HG03159 (cell line): ENCODE data around the gene PARP12.
A peak's percentile ranks its signal among the peaks of the same experiment; 100 is the strongest.

Experiments
- ATAC-seq: cut with Tn5 transposase; IDR thresholded peaks from one replicate; pipeline ENCODE4 v1.9.1; 2021; ENCODE audit warnings: mild to moderate bottlenecking, moderate library complexity; ENCODE audit not compliant: unreplicated experiment

Gene PARP12

DNA sequence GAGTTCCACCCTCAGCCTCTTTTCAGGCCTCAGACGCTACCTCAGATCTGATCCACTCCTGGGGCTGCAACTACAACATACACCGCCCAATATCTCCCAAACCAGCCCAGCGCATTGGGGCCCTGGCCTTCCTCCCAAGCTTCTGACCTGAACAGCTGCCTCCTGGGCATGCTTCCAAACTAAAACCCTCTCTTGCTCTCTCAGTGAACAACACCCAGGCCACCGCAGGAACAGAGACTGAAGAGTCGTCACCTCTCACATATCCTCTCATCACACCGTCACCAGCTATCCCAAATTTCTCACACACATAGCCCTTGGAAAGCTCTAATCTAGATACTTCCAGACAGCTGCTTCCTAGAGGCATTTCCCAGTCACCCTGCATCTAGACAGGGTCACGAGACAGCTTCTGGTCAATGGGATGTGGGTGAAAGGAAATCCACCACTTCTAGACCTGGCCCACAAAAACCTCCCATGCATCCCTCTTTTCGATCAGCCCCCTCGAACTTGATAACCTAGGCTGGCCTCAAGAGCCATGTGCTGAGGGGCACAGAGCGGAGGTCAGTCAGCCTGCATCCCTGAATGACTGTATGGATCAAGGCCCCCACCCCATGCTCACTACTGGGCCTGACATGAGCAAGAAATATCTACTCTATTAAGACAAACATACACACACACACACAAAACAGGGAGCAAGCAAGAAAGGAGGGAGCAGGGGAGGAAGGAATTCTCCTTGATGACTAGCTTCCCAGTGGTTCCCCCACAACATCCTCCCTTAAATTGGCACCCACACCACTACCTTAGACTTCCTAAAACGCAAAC lies 1.8 kb downstream of the PARP12 start:
- no peak for ATAC-seq

DNA sequence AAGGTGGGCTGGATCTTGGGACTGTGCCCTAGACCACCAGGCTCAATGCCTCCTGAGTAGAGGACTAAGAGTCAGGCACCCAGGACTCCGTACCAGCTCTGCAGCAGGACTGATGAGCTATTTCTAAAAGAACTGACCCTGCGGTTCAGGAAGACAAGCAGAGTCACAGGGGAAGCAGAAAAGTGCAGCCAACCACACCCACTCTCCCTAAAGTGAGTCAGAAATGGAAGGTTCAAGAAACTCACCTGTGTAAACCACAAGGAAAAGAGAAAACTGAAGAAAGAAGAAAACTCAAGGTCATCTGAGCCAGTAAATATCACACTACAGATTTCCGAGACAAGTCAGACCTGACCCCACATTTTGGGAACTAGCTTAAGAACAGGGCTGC lies 2.5 kb downstream of the PARP12 start:
- ATAC-seq = no peak

DNA sequence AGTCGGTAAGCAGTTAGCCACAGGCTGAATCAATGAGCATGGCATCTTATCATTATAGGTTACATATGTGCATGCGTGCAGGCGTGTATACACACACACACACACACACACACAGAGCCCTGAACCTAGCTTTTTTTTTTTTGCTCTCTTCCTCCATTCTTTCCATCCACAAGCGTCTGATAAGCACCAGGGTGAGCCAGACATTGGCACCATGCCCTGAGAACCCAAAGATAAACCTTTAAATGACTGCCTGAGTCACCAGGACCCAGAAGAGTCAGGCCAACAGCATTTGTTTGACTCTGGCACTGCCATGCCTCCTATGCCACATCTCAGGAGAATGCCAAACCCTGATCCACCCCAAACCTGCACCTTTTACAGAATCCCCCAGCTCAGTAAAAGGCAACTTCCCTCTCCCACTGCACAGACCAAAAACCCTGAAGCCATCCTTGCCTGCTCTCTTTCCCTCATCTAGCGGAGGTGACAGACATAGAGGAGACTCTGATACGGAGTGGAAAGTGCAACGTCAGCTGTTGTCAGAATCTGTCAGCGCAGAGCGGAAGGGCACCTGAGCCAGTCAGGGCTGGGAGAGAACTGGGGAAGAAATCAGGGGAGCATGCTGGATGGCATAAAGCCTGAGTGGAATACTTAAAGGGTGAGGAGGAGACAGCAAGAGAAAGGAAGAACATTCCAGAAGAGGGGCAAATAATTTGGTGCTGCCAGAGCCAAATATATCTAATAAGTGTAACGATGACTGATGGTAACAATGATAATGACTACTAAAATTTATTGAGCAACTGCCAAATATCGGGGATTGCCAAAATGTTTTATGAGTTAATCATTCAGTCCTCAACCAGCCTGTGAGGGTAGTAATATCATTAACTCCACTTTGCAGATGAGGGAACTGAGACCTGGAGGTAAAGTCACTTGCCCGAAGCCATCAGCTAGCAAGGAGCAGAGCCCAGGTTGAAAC lies 3.2 kb downstream of the PARP12 start:
- no peak for ATAC-seq

DNA sequence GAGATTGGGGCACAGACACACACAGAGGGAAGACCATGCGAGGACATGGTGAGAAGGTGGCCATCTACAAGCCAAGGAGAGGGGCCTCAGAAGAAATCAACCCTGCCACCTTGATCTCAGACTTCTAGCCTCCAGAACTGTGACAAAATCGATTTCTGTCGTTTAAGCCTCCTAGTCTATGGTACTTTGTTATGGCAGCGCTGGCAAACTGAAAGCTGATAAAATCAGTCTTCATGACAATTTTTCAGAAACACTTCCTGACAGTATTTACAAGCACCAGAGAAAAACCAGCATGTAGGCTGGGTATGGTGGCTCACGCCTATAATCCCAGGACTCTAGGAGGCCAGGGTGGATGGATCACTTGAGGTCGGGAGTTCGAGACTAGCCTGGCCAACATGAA lies 4.2 kb downstream of the PARP12 start:
- ATAC-seq = no peak

DNA sequence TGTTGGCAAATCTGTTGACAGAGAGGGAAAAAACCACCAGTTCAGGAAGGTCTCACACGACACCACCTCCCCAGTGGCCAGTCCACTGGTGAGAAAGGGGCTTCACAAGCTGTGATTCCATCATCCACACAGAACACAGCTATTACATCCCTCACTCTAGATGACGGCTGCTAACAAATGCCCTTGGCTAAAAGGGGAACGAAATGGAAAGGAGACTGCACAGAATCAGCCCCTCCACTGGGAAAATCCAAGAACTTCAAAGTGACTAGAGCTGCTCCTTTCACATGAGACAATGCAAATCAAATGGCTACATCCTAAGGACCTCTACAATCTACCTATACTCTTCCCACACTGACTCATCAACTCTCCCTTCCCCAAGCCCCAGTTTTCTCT lies 5.6 kb downstream of the PARP12 start:
- ATAC-seq = no peak

DNA sequence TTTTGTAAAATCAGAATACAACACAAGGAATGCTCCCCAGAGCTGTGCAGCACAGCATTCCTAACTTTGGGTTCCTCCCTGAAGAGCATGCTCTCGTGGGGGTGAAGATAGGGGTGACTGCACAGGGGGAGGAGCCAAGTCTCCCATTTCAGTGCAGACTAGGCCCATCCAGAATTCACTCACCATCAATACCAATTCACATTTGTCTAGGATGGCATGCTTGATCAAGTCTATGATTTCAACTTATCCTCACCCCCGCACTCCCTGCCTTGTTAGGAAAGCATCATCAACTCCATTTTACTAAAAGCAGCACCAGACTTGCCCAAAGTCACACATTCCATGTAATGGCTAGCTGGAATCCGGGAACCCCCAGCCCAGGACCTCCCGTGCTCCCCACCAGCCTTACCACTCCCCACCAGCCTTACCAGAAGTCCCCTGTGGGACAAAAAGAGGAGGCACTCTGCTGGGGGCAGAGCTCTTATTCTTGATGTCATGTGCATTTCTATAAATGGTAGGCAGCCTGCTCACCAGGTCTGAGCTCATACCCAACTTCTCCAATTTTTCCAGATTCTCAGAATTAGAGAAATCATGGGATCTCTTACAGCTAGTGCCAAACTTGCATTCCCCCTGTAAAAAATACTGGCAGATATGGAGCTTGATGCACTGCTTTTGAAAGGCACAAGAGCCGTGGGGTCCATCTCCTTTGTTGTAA lies 6.2 kb downstream of the PARP12 start:
- ATAC-seq = no peak

DNA sequence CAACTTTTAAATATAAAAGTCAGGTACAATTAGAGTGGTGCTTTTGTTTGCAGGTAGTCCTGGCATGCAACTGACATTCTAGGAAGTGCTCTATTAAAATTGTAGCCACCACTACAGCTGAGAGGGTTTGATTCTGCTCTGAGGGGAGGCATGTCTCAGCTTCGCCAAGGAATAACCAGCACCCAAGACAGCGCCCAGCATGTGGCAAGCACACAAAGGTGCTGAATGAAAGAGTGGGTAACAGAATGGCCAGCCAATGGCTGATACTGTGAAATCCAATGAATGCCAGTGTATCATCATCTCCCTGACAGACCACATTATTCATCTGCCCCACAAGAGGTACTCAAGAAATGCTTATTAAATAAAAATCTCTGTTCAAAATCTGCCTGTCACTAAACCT lies 6.9 kb downstream of the PARP12 start:
- no peak for ATAC-seq

DNA sequence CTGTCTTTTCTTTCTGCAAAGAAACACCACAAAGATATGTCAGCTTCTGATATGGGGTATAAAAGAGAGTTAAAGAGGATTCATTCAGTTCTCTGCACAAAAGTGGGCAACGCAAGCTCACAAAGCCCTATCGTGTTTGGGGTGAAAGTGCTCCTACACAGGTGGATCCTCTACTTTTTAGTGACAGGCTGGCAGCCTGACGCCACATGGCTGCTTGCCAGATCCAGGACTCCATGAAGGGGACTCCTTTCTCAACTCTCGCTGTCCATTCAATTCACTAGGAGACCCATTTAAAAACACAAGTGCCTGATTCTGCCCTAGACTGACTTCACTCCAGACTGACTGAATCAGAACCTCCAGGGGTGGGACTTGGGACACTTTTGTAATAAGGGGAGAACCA lies 8.0 kb downstream of the PARP12 start:
- no peak for ATAC-seq

DNA sequence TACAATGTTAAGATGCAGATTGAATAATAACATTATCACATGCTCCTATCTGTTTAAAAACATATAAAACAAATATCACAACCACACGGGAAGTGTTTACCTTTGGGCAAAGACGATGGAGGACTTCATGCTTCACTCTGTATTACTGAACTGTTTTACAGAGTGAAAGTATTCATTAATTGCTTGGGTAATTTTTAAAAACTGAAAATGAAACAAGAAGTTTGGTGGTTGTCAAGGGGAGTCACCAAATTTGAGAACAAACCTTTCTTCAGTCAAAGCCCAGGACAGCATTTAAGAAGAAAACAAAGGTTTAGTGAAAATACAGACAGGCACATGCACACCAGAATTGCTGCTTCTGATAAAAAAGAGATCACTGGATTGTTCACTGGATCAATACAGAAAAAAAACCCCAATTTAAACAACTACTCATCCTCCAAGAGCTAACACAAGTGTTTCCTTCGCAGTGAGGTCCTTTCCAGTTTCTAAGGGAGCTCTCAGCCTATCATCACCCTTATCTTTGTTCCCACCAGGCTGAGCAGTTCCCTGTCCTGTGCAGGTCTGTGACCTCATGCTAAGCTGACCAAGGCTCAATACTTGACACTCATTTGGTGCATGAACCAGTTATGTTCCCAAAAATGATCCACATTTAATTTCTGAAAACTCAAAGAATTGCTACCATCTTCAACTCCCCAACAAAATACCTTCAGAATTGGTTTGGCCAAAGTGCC lies 8.8 kb downstream of the PARP12 start:
- ATAC-seq = peak; percentile 87

DNA sequence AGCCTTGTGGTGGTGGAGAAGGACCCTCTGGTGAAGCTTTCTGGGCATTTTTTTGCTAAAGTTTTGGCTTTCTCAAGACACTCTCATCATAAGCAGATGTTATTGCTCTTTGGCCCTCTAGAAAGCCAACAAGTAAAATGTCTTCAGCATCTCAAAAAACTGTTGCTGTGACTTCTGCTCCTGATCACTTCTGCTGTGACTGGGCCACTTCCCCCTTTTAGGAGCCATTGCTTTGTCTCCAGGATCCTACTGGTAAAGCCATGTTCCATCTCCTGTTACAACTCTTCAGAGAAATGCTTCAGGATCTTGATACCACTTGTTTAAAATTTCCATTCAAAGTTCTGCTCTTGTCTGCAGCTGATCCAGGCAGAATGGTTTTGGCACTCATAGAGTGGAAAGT lies 10.9 kb downstream of the PARP12 start:
- ATAC-seq = no peak

DNA sequence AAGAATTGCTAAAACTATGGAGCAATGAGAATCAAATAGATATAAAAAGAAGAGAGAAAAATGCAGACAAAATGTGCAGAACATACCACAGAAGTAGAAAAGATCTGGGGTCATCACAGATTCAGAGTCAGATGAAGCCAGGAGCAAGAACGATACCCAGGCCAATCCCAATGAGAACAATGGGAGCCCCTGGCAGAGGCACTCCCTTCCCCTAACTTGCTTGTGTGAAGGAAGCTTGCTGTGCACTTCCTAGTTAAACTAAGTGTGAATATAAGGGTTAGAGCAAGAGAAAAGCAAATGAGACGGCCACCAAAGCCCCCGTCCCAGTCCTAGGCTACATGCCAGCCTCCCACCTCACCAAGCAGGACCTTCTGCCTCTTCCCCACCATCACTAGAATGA lies 12.7 kb downstream of the PARP12 start:
- no peak for ATAC-seq

DNA sequence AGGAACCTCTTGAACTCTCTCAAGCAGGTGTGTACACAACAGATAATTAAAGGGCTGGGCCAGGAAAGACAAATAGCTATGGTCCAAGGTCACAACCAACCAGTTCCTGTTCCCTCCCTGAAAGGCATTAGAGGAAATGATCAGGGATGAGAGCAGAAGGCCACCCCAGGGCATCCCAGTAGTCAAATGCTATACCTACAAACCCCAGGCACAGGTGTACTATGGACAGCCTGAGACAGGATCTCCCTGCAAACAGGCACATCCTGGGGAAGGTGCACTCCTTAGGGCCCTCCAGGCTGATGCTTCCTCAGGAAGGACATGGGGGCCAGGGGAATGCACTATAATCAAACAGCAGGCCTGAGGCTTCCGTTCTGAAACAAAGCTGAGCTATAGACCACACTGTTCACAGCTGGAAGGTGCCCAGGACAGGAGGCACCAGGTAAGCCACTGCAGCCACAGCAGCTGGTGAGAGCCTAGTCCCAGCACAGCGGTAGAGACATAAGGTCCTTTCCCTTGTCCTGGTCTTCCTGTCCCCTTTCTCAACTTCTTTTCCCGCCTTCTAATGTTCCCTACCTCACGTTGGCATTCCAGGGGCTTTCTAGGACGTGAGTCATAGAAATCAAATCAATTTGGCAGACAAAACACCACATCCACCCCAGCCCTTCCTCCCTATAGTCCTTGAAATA lies 13.3 kb downstream of the PARP12 start:
- no peak for ATAC-seq

DNA sequence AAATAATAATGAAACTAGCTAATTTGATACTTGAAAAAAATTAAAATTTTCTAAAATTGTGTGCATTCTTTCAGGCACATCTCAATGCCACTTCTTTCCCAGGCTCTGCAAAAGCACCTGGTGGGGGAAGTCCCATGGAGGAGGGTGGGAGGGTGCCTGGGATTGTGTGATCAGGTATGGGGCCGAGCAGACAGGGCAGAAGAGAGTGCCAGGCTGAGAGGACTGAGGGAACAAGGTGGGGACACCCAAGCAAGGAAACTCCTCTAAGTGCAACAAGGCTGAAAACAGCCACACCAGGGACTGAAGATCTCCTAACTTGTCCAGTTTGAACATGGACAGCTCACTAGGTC lies 13.8 kb downstream of the PARP12 start:
- no peak for ATAC-seq

DNA sequence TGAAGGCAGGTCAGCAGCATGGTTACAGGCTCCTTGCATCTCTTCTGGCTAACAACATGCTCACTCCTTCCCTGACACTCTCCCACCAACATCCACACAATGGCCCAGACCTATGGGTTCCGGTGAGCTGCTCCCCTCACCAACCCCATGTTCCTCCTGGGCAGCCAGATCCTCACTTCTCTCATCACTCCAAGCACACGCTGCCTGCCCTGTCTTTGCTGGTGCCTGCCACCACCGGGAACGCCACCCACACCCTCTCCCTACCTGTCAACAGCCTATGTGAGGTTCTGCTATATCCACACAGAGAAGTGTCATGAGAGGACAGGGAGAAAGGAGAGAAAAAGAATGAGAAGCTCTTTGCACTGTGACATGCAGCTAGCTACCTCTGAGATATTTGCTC lies 14.6 kb downstream of the PARP12 start:
- ATAC-seq = no peak

DNA sequence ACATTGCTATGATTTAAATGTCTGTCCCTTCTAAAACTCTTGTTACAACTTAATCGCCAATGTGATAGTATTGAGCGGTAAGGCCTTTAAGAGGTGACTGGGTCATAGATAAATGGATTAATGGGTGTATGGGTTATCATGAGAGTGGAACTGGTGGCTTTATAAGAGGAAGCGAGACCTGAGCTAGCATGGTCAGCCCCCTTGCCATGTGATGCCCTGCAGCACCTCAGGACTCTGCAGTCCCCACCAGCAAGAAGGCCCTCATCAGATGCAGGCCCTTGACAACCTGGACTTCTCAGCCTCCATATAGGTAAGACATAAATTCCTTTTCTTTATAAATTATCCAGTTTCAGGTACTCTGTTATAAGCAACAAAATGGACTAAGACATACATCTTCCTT lies 15.6 kb downstream of the PARP12 start:
- no peak for ATAC-seq

DNA sequence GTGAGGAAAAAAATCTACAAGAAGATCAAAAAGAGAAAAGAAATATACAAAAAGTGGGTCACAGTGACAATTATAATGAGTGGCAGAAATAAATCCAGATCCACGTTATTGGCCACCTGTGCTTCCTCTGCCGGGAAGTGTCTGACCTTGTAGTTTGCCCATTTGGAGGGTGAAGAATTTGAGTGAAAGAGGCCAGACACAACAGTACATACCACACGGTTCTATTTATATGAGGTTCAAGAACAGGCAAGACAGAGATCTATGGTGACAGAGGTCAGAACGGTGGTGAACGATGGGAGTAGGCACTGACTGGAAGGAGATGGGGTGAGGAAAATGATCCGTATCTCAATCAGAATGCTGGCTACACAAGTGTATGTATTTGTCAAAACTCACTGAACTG lies 17.1 kb downstream of the PARP12 start:
- no peak for ATAC-seq

DNA sequence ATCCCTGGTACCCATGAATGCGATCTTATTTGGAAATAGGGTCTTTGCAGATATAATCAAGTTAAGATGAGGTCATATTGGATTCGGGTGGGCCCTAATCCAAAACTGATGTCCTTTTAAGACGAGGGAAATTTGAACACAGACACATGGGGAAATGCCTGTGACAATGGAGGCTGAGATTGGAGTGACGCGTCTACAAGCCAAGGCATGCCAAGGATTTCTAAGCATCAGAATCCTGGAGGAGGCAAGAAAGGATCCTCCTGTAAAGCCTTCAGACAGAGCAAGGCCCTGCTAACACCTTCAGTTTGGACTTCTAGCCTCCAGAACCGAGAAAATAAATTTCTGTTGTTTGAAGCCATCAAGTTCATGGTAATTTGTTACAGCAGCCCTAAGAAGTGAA lies 18.5 kb downstream of the PARP12 start:
- no peak for ATAC-seq

DNA sequence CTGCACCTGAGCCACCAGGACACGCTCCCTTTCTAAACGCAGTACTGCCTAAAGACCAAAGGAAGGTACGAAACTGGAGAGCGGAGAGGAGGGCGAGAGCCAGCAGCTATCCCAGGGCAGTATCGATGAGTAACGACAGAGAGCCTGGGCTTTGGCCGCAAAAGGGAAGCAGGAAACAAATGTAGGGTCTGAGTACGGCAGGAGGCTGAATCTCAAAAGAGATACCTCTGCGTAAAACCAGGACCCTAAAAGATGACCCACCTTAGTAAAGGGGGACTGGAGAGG lies 20.4 kb downstream of the PARP12 start:
- ATAC-seq = no peak

DNA sequence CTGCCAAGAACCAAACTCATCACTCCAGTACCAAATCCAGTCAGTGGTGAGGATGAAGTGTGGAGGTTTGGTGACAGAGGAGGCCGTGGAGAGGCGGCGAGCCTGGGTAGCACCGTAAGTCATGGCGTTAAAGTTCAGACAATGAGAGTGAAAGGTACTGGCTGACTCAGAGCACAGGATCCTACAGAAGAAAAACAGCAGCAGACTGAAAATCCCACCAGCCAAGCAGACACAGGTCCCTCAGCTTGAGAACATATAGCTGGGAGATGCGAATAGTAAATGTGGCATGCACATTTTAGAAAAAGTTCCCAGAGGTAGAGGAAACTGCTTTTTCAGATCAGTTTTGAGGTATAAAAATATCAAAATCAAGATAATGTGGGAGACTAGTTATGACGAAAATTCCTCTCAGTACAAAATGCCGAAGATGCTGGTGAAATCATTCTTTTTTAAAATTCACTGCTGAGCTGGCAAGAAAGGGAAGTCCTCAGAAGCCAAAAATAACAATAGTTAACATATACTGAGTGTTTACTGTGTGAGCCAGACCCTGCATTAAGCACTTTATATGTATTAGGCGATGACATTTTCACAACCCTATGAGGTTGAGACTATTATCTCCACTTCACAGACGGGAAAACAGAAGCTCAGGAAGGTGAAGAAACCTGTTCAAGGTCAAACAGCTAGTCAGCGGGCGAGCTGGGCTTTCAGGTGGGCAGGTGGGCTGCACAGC lies 20.9 kb downstream of the PARP12 start:
- no peak for ATAC-seq

DNA sequence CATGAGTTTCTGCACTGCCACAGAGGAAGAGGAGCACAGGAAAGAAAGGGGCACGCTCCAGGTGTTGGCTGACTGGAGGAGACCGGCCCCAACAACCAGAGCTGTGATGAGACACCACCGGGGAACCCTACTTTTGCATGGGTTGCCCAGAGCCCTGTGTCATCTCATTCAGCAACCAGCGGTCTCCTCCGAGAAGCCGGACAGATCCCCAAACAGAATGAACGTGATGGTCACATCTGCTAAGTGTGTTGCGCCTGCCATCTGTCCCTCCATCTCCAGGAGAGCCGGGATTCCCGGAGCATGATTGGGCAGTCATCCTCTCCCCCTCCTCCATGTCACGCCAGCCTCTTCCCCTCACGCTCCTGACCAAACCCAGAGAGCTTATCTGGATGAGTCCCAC lies 22.9 kb downstream of the PARP12 start:
- no peak for ATAC-seq
